Amniotic stem cell (primary cell): ENCODE results near the gene TRIM25.

Source experiments
- DNase-seq: peaks from one replicate; lab custom pipeline; 2025; lab: John Stamatoyannopoulos, UW

Gene TRIM25

GRCh38 chr17:56926704-56927103, 12.9 kb upstream of the TRIM25 start:
- no peak for DNase-seq

- DNase-seq = no peak
Observed at GRCh38 chr17:56926270-56926669, 12.4 kb upstream of the TRIM25 start.

- DNase-seq = no peak
Observed at GRCh38 chr17:56925088-56925487, 11.2 kb upstream of the TRIM25 start.

GRCh38 chr17:56919717-56920116, 5.9 kb upstream of the TRIM25 start:
- DNase-seq = no peak

- DNase-seq = no peak
Observed at GRCh38 chr17:56918916-56919315, 5.1 kb upstream of the TRIM25 start.

- no peak for DNase-seq
Observed at GRCh38 chr17:56917559-56918296, 3.9 kb upstream of the TRIM25 start.

GRCh38 chr17:56914581-56915273, 878 bp upstream of the TRIM25 start:
- DNase-seq = no peak

GRCh38 chr17:56913353-56913866, 439 bp downstream of the TRIM25 start:
- no peak for DNase-seq

GRCh38 chr17:56913000-56913311, 893 bp downstream of the TRIM25 start:
- no peak for DNase-seq

GRCh38 chr17:56912105-56912999, 1.5 kb downstream of the TRIM25 start:
- no peak for DNase-seq

- no peak for DNase-seq
Observed at GRCh38 chr17:56910509-56911235, 3.2 kb downstream of the TRIM25 start.

GRCh38 chr17:56909742-56910508, 3.9 kb downstream of the TRIM25 start:
- no peak for DNase-seq

- DNase-seq = no peak
Observed at GRCh38 chr17:56908001-56908542, 5.8 kb downstream of the TRIM25 start.

- no peak for DNase-seq
Observed at GRCh38 chr17:56903560-56903959, 10.3 kb downstream of the TRIM25 start.

- DNase-seq = peak; percentile 50
Observed at GRCh38 chr17:56902348-56902747, 11.5 kb downstream of the TRIM25 start.

GRCh38 chr17:56899403-56899802, 14.4 kb downstream of the TRIM25 start:
- DNase-seq = no peak

GRCh38 chr17:56898874-56899273, 15.0 kb downstream of the TRIM25 start:
- no peak for DNase-seq

- no peak for DNase-seq
Observed at GRCh38 chr17:56897646-56898424, 16.0 kb downstream of the TRIM25 start.

GRCh38 chr17:56896968-56897359, 16.9 kb downstream of the TRIM25 start:
- DNase-seq = no peak
